Heart left ventricle (tissue), 13 donors: Measurements from ENCODE around the gene KRT5.

ENCODE experiments used
- POLR2A ChIP-seq, 2 donors: fragments of 450-650 bp; IDR thresholded peaks; one replicate each; pipeline ENCODE4 v1.6.1; 2017; ENCODE audit warnings: antibody characterized with exemption in 2 of 2, mild to moderate bottlenecking in 2 of 2, moderate library complexity in 2 of 2
- TF ChIP-seq, protein P1 (sequence below), 12 donors: fragments of 200-600 bp; sonication (generic) in 4 of 12; IDR thresholded peaks; one replicate each; pipeline versions ENCODE4 v1.5.0 to v1.8.0; 2018 to 2022; ENCODE audit warnings: antibody characterized with exemption in 12 of 12, mild to moderate bottlenecking in 5 of 12
- donor health status: ischemic (EF 13 %, LVEDD 7.1; RV severe dilation, severe dysfunction).
- donor health status: DM: no; HTN: yes; CAD: no.
- donor health status: DM: no; HTN: no; CAD: no.
- donor health status: ischemic (EF 25% LVEDD 6.9; RV normal size, moderate dysfunction).
- donor health status: ischemic (EF 25% LVEDD 5.7; RV mildly dilated, moderate dysfunction).
- donor health status: ischemic (EF 35%, LVEDD 5.7; RV mildly dilated, moderate dysfunction).
- donor health status: nonischemic (EF 11% LVEDD 7.7; RV severe dilation, severe dysfunction).
- donor health status: DM: yes; HTN: yes; CAD: no.
- donor health status: PGD.
- donor health status: ischemic (EF 29% LVEDD 5.4; RV normal size, mild dysfunction).
- donor health status: nonischemic (EF 23%, LVEDD 6.1; RV moderate dilation, normal function).

DNA sequence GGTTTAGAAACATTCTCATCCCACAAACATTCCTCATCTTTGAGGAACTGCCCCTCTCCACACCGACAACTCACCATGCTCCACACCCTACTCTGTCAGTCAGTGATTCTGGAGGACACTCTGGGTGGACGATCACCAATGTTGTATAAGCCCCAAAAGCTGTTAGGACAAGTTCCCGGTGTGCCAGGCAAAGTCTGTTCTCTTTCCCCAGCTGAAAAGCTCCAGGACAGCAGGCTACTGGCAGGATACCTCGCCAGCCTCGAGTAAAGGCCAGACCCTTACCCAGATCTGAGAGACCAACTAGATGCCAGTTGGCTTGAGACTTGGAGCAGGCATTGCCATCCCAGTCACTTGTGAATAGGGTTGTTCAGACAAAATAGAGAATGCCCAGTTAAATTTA, 12.0 kb downstream of the KRT5 start:
- TF ChIP-seq, protein P1, sequence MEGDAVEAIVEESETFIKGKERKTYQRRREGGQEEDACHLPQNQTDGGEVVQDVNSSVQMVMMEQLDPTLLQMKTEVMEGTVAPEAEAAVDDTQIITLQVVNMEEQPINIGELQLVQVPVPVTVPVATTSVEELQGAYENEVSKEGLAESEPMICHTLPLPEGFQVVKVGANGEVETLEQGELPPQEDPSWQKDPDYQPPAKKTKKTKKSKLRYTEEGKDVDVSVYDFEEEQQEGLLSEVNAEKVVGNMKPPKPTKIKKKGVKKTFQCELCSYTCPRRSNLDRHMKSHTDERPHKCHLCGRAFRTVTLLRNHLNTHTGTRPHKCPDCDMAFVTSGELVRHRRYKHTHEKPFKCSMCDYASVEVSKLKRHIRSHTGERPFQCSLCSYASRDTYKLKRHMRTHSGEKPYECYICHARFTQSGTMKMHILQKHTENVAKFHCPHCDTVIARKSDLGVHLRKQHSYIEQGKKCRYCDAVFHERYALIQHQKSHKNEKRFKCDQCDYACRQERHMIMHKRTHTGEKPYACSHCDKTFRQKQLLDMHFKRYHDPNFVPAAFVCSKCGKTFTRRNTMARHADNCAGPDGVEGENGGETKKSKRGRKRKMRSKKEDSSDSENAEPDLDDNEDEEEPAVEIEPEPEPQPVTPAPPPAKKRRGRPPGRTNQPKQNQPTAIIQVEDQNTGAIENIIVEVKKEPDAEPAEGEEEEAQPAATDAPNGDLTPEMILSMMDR (IDR thresholded peaks at IDR 0.05) = no peak
- no peak for TF ChIP-seq POLR2A (IDR thresholded peaks at IDR 0.05)
